Smooth muscle cell of bladder (primary cell): ENCODE results near the gene KRT36. TPM values are rescaled to one million over a fixed set of nuclear protein-coding genes. Genes with fewer than 3 reads are reported as not detected.

Source experiments
- total RNA-seq: library from RNA; depleted of rRNA; stranded (reverse); fragments of >200 nt; gene quantifications from 2 replicates; pipeline ENCODE4 v1.2.3, GENCODE V29; 2014

The KRT36 gene
- not detected in 2 replicates for total RNA-seq

GRCh38 chr17:41489531-41489930 is at the start of gene KRT36:
Gene KRT36 (minus strand): TSS chr17:41489910. CDS start chr17:41489864, 46 bp downstream.

GRCh38 chr17:41518789-41519449 is 29.2 kb upstream of the KRT36 start, which contains the start of gene KRT15:
Gene KRT15 (minus strand): TSS chr17:41518890. CDS start chr17:41518827, 63 bp downstream.

GRCh38 chr17:41505007-41505808 is 15.5 kb upstream of the KRT36 start, which contains the start of gene KRT13:
Gene KRT13 (minus strand): TSS chr17:41505612. CDS start chr17:41505550, 62 bp downstream.

GRCh38 chr17:41481036-41481435 is 8.7 kb downstream of the KRT36 start, which contains the start of gene KRT35:
Gene KRT35 (minus strand): TSS chr17:41481151. CDS start chr17:41481097, 54 bp downstream.

GRCh38 chr17:41466988-41467387 is 22.7 kb downstream of the KRT36 start, which contains the start of gene KRT32:
Gene KRT32 (minus strand): TSS chr17:41467386. CDS start chr17:41467325, 61 bp downstream.

GRCh38 chr17:41440531-41441033 is 49.1 kb downstream of the KRT36 start, which contains the start of gene KRT38:
Gene KRT38 (minus strand): TSS chr17:41440983. CDS start chr17:41440921, 62 bp downstream.

Other genes with a start within 250 kb of the KRT36 start
- not detected in 2 replicates for gene KRTAP9-4, start 240.2 kb downstream of the KRT36 start, total RNA-seq
- gene KRTAP9-9, start 234.5 kb downstream of the KRT36 start, total RNA-seq: not detected in 2 replicates
- gene KRTAP9-6, start 224.5 kb downstream of the KRT36 start, total RNA-seq: not detected in 2 replicates
- gene KRTAP9-7, start 214.2 kb downstream of the KRT36 start, total RNA-seq: not detected in 2 replicates
- not detected in 2 replicates for gene KRTAP29-1, start 187.1 kb downstream of the KRT36 start, total RNA-seq
- not detected in 2 replicates for gene KRTAP16-1, start 180.6 kb downstream of the KRT36 start, total RNA-seq
- gene KRTAP17-1, start 174.2 kb downstream of the KRT36 start, total RNA-seq: not detected in 2 replicates
- not detected in 2 replicates for gene KRT33A, start 139.1 kb downstream of the KRT36 start, total RNA-seq
- gene KRT33B, start 120.1 kb downstream of the KRT36 start, total RNA-seq: 0.14 and 0.18 TPM in 2 replicates
- 1.00 and 1.3 TPM in 2 replicates for gene KRT34, start 107.6 kb downstream of the KRT36 start, total RNA-seq
- gene KRT31, start 92.3 kb downstream of the KRT36 start, total RNA-seq: not detected in 2 replicates
- not detected in 2 replicates for gene KRT37, start 65.3 kb downstream of the KRT36 start, total RNA-seq
- 0.09 and 0.14 TPM in 2 replicates for gene KRT38, start 48.9 kb downstream of the KRT36 start, total RNA-seq
- gene KRT32, start 22.5 kb downstream of the KRT36 start, total RNA-seq: under 0.01 TPM in 1 of 2 replicates, not detected in the other
- not detected in 2 replicates for gene KRT35, start 8.8 kb downstream of the KRT36 start, total RNA-seq
- gene KRT13, start 15.7 kb upstream of the KRT36 start, total RNA-seq: 0.28 and 0.65 TPM in 2 replicates
- 0.43 and 0.74 TPM in 2 replicates for gene KRT15, start 29.0 kb upstream of the KRT36 start, total RNA-seq
- gene KRT19, start 38.4 kb upstream of the KRT36 start, total RNA-seq: 33.6 and 58.1 TPM in 2 replicates
- gene KRT9, start 82.1 kb upstream of the KRT36 start, total RNA-seq: not detected in 2 replicates
- gene KRT14, start 97.0 kb upstream of the KRT36 start, total RNA-seq: 0.14 and 0.18 TPM in 2 replicates
- 0.28 and 0.37 TPM in 2 replicates for gene KRT16, start 122.9 kb upstream of the KRT36 start, total RNA-seq
- gene KRT17, start 134.7 kb upstream of the KRT36 start, total RNA-seq: 6.4 and 7.3 TPM in 2 replicates
- gene EIF1, start 199.0 kb upstream of the KRT36 start, total RNA-seq: 90.0 and 97.9 TPM in 2 replicates
- gene GAST, start 222.4 kb upstream of the KRT36 start, total RNA-seq: not detected in 2 replicates
- under 0.01 and 0.18 TPM in 2 replicates for gene HAP1, start 244.7 kb upstream of the KRT36 start, total RNA-seq